ENCODE results near the gene RNF217. TPM values are rescaled to one million over a fixed set of nuclear protein-coding genes. Genes with fewer than 3 reads are reported as not detected.

RNF217 gene
- total RNA-seq, 4 donors from 2014 or later, result 4.5 to 15.5 (median 12.4) TPM

- Histone ChIP-seq H3K4me3 (no peak overlapping the region), H3K9me3 (no peaks in the 10 kb centered on the region), H3K36me3 (no peaks in the 10 kb centered on the region), H3K27me3 (no peaks in the 10 kb centered on the region), H3K27ac (no peak overlapping the region), H3K4me1 (peaks cover 0 to 3% of the 10 kb centered on the region in 2 donors)
- in situ Hi-C loops (cut with MboI; ENCODE audit: low sequenced_read_pairs in 4 of 4) (no loop called here), intact Hi-C loops (cut with DNase I; ENCODE audit: low total_unique reads) (no loop called here)
- DNase-seq, result no peak
- TF ChIP-seq POLR2A (IDR thresholded peaks at IDR 0.05), result no peak
- no peak for TF ChIP-seq CTCF (IDR thresholded peaks at IDR 0.05 in 4 of 5, conservative IDR thresholded peaks at IDR 0.05 in 1 of 5)
- ATAC-seq, result no peak
Measured at GRCh38 chr6:125046107-125046925, 84.1 kb downstream of the RNF217 start.

DNA sequence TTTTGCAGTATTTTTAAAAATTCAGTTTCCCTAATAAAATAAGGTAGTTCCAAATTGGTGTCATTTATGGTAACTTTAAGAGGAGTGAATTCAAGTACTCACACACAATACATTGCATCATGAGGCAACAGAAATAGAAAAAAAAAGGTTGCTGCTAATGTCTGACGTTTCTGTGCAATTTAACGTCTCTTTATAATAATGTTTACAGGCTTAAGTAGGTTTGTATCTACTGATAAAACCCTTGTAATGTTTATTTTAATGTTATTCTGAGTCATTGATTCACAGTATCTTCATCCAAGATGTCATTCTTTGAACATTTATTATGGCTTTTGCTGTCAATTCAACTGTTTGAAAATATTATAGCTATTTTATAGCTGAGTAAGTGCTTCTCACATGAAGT, 86.0 kb downstream of the RNF217 start:
- Histone ChIP-seq H3K9me3 (no peaks in the 10 kb centered on the region), H3K36me3 (no peaks in the 10 kb centered on the region), H3K4me1 (peaks cover 5 to 7% of the 10 kb centered on the region in 2 donors), H3K4me3 (no peak overlapping the region), H3K27me3 (no peaks in the 10 kb centered on the region), H3K27ac (no peak overlapping the region)
- ATAC-seq (no peak), DNase-seq (no peak)
- in situ Hi-C loops (cut with MboI; ENCODE audit: low sequenced_read_pairs in 4 of 4), result no loop called here
- no peak for TF ChIP-seq CTCF (IDR thresholded peaks at IDR 0.05 in 4 of 5, conservative IDR thresholded peaks at IDR 0.05 in 1 of 5)
- no peak for TF ChIP-seq POLR2A (IDR thresholded peaks at IDR 0.05)
- intact Hi-C loops (cut with DNase I; ENCODE audit: low total_unique reads), result no loop called here

DNA sequence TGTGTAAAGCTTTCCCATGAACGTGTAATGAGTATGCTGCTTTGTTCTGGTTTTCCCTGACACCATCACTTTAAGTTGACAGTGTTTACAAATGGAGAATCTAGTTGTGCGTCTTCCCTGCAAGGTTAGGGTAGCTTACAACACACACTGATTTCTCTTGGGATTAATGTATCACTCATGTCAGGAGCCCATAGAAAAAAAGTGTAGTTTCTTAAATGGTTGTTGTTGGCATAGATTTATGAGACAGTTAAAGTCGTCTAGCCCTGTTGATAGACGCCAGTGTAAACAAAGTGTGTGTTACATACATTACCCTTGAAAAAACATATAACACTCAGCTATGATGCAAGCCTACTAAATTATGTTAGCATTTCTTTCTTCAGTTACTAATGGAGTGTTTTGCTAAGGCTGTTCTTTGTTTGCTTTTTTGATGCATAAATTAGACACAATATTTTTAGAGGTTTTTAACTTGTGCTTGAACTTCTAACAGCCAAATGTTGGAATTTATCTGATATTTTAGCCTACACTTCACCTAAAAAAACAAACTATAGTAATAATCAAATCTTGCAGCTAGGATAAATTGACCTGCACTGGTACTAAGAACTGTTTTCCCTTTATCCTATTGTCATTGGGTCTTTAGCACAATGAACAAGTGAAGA, 88.6 kb downstream of the RNF217 start:
- H3K36me3 ChIP-seq, result no peaks in the 10 kb centered on the region
- H3K4me1 ChIP-seq, result peaks cover 5 to 7% of the 10 kb centered on the region in 2 donors
- ATAC-seq (no peak), DNase-seq (no peak)
- TF ChIP-seq POLR2A (IDR thresholded peaks at IDR 0.05) (no peak), CTCF (IDR thresholded peaks at IDR 0.05 in 4 of 5, conservative IDR thresholded peaks at IDR 0.05 in 1 of 5) (no peak)
- H3K27ac ChIP-seq, result no peak overlapping the region
- H3K4me3 ChIP-seq, result no peak overlapping the region
- H3K9me3 ChIP-seq, result no peaks in the 10 kb centered on the region
- intact Hi-C loops (cut with DNase I; ENCODE audit: low total_unique reads), result no loop called here
- no peaks in the 10 kb centered on the region for H3K27me3 ChIP-seq
- in situ Hi-C loops (cut with MboI; ENCODE audit: low sequenced_read_pairs in 4 of 4), result no loop called here

DNA sequence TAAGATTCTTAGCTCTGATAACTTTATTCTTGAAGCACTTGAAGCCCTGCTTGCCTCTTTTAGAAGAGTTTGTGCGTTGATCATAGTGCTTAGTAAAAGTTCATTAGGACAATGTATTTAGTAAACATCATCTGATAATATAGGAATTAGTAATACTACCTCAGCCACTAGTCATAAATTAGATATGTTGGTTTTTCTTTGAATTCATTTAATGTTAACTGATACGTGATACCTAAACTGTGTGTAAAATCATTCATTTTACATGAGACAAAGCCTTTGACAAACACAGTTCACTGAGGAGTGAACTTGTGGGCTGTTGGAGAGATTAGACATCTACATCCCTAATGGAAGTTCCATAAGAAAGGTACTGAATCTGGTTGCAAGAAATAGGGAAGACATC, 91.6 kb downstream of the RNF217 start:
- intact Hi-C loops (cut with DNase I; ENCODE audit: low total_unique reads) (no loop called here), in situ Hi-C loops (cut with MboI; ENCODE audit: low sequenced_read_pairs in 4 of 4) (no loop called here)
- H3K36me3 ChIP-seq, result no peaks in the 10 kb centered on the region
- ATAC-seq (no peak), DNase-seq (no peak)
- TF ChIP-seq CTCF (IDR thresholded peaks at IDR 0.05 in 4 of 5, conservative IDR thresholded peaks at IDR 0.05 in 1 of 5), result no peak
- no peak for TF ChIP-seq POLR2A (IDR thresholded peaks at IDR 0.05)
- peaks cover 15 to 29% of the 10 kb centered on the region in 2 donors for H3K4me1 ChIP-seq
- H3K4me3 ChIP-seq, result no peak overlapping the region
- no peak overlapping the region for H3K27ac ChIP-seq
- H3K9me3 ChIP-seq, result no peaks in the 10 kb centered on the region
- no peaks in the 10 kb centered on the region for H3K27me3 ChIP-seq
